ENCODE data around the gene ARMC8.

ARMC8 gene

GRCh38 chr3:138326866-138327595 lies 139.9 kb downstream of the ARMC8 start:
- TF ChIP-seq CSDC2 (CRISPR knock-in tag; IDR thresholded peaks at IDR 0.05) (no peak), GLIS3 (CRISPR knock-in tag; IDR thresholded peaks at IDR 0.05) (no peak), ZNF8 (CRISPR knock-in tag; IDR thresholded peaks at IDR 0.05) (no peak), ZFP3 (CRISPR knock-in tag; IDR thresholded peaks at IDR 0.05) (no peak), ZNF565 (CRISPR knock-in tag; conservative IDR thresholded peaks at IDR 0.05; ENCODE audit: low read depth) (no peak), TOX (CRISPR knock-in tag; IDR thresholded peaks at IDR 0.05; ENCODE audit: borderline replicate concordance) (no peak), PPARA (CRISPR knock-in tag; IDR thresholded peaks at IDR 0.05; ENCODE audit: borderline replicate concordance) (no peak), ZFP30 (CRISPR knock-in tag; IDR thresholded peaks at IDR 0.05) (no peak), OSR1 (CRISPR knock-in tag; IDR thresholded peaks at IDR 0.05) (no peak), PATZ1 (CRISPR knock-in tag; IDR thresholded peaks at IDR 0.05; ENCODE audit: borderline replicate concordance) (no peak), ARNTL (CRISPR knock-in tag; IDR thresholded peaks at IDR 0.05; ENCODE audit: borderline replicate concordance, low read depth) (no peak), ISL1 (CRISPR knock-in tag; IDR thresholded peaks at IDR 0.05) (no peak), CREB5 (CRISPR knock-in tag; IDR thresholded peaks at IDR 0.05; ENCODE audit: low read depth) (no peak), BACH2 (CRISPR knock-in tag; IDR thresholded peaks at IDR 0.05; ENCODE audit: borderline replicate concordance) (no peak), CSRNP3 (CRISPR knock-in tag; IDR thresholded peaks at IDR 0.05) (no peak), TCF4 (CRISPR knock-in tag; IDR thresholded peaks at IDR 0.05; ENCODE audit: borderline replicate concordance) (no peak), ESRRG (CRISPR knock-in tag; IDR thresholded peaks at IDR 0.05) (no peak), POU6F1 (CRISPR knock-in tag; IDR thresholded peaks at IDR 0.05; ENCODE audit: borderline replicate concordance, low read depth) (no peak)
- no peak for ATAC-seq

- TF ChIP-seq ESRRG (CRISPR knock-in tag; IDR thresholded peaks at IDR 0.05), result no peak
- no peak for TF ChIP-seq CSDC2 (CRISPR knock-in tag; IDR thresholded peaks at IDR 0.05)
- TF ChIP-seq POU6F1 (CRISPR knock-in tag; IDR thresholded peaks at IDR 0.05; ENCODE audit: borderline replicate concordance, low read depth), result no peak
- TF ChIP-seq ZFP3 (CRISPR knock-in tag; IDR thresholded peaks at IDR 0.05), result no peak
- no peak for TF ChIP-seq RARB (CRISPR knock-in tag; IDR thresholded peaks at IDR 0.05)
- TF ChIP-seq ZNF565 (CRISPR knock-in tag; conservative IDR thresholded peaks at IDR 0.05; ENCODE audit: low read depth), result no peak
- no peak for ATAC-seq
These were observed 140.7 kb downstream of the ARMC8 start for GRCh38 chr3:138327831-138328230.

GRCh38 chr3:138328341-138328740 lies 141.2 kb downstream of the ARMC8 start:
- ATAC-seq, result peak; percentile 8; the same call in 1 of the 3 replicates
- TF ChIP-seq GLIS3 (CRISPR knock-in tag; IDR thresholded peaks at IDR 0.05) (no peak), POU6F1 (CRISPR knock-in tag; IDR thresholded peaks at IDR 0.05; ENCODE audit: borderline replicate concordance, low read depth) (no peak), ZFP3 (CRISPR knock-in tag; IDR thresholded peaks at IDR 0.05) (no peak), PATZ1 (CRISPR knock-in tag; IDR thresholded peaks at IDR 0.05; ENCODE audit: borderline replicate concordance) (no peak)
